HUES48 (cell line): ENCODE results near the gene C1S.
A peak's percentile ranks its signal among the peaks of the same experiment; 100 is the strongest.
"Not testable (repeated sequence)": the region's sequence is repeated elsewhere in the genome, so short reads cannot be mapped to it uniquely, and the experiment has no call there.

Experiments used
- H3K27ac ChIP-seq: one replicate; pipeline ENCODE4 v1.7.0; 2013; ENCODE audit warnings: low read depth, low read length, inconsistent platforms
- H3K27me3 ChIP-seq: 2 replicates; pipeline ENCODE4 v1.6.1; 2013; ENCODE audit warnings: mild to moderate bottlenecking, low read length; ENCODE audit not compliant: control insufficient read depth, insufficient read depth
- H3K36me3 ChIP-seq: 2 replicates; pipeline ENCODE4 v1.6.1; 2013; ENCODE audit warnings: low read length; ENCODE audit not compliant: control insufficient read depth, insufficient read depth
- H3K4me1 ChIP-seq: 2 replicates; pipeline ENCODE4 v1.6.1; 2013; ENCODE audit warnings: mild to moderate bottlenecking, low read length; ENCODE audit not compliant: control insufficient read depth, insufficient read depth
- H3K4me3 ChIP-seq: 2 replicates; pipeline ENCODE4 v1.5.1; 2013; ENCODE audit warnings: mild to moderate bottlenecking, low read depth, low read length
- H3K9ac ChIP-seq: 2 replicates; pipeline ENCODE4 v1.6.1; 2013; ENCODE audit warnings: mild to moderate bottlenecking, low read depth, low read length, moderate library complexity
- H3K9me3 ChIP-seq: 2 replicates; pipeline ENCODE4 v1.6.1; 2013; ENCODE audit warnings: low read length; ENCODE audit not compliant: control insufficient read depth, insufficient read depth

The C1S gene

GRCh38 chr12:7102582-7102981 is 42.1 kb downstream of the C1S start:
- Histone ChIP-seq H3K9me3 (no peaks in the 10 kb centered on the region; the same call in 1 of the 2 replicates), H3K36me3 (no peaks in the 10 kb centered on the region), H3K4me1 (peaks cover under 1% of the 10 kb centered on the region; the same call in 1 of the 2 replicates), H3K27ac (no peak overlapping the region), H3K9ac (no peak overlapping the region), H3K27me3 (no peaks in the 10 kb centered on the region), H3K4me3 (no peak overlapping the region)

DNA sequence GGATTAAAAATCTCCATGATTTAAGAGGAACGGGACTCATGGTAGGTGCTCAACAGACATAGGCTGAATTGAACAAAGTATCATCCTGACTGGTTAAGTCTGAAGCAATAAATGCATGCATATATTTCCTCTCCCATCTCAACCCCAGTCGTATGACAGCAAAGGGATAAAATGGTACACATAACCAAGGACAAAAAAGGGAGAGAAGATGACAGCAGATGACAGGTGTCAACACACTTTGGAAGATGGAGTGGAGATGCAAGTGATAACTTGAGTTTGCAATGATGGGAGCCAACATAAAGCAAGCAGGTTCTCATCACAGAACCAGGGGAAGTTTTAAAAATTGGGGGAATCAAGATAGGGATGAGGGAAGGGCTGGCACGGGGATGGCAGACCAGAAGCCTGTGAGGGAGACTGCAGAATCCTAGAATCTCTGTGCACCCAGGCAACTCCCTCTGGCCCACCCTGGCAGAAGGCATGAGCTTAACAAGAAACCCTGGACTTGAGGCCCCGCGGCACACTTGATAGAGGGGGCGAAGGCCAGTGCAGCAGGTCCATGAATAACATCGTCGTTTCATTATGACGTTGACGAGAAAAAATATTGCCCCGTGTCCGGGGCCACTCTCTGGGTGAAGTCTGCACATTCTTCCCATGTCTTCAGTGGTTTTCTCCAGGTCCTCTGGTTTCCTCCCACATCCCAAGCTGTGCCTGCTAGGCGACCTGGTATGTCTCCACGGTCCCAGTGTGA is 43.5 kb downstream of the C1S start:
- Histone ChIP-seq H3K4me3 (no peak overlapping the region), H3K9ac (no peak overlapping the region), H3K27ac (no peak overlapping the region), H3K9me3 (no peaks in the 10 kb centered on the region; the same call in 1 of the 2 replicates), H3K36me3 (no peaks in the 10 kb centered on the region), H3K27me3 (no peaks in the 10 kb centered on the region), H3K4me1 (peaks cover 7% of the 10 kb centered on the region; the same call in 1 of the 2 replicates)

GRCh38 chr12:7106082-7106481 is 45.6 kb downstream of the C1S start:
- Histone ChIP-seq H3K27ac (no peak overlapping the region), H3K4me3 (no peak overlapping the region), H3K36me3 (no peaks in the 10 kb centered on the region), H3K9ac (no peak overlapping the region), H3K4me1 (peaks cover 7% of the 10 kb centered on the region; the same call in 1 of the 2 replicates), H3K27me3 (no peaks in the 10 kb centered on the region), H3K9me3 (no peaks in the 10 kb centered on the region; the same call in 1 of the 2 replicates)

DNA sequence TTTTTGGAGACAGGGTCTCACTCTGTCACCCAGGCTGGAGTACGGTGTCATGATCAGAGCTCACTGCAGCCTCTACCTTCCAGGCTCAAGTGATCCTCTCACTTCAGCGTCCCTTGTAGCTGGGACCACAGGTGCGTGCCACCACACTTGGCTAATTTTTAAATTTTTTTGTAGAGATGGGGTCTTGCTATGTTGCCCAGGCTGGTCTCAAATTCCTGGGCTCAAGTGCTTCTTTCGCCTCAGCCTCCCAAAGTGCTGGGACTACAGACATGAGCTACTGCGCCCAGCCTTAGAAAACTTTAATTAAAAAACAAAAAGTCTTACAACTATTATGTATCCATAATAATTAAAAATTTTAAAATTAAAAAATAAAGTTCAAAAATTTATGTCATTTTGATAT is 46.7 kb downstream of the C1S start:
- not testable (repeated sequence) for H3K9me3 ChIP-seq, H3K36me3 ChIP-seq, H3K9ac ChIP-seq, H3K4me3 ChIP-seq, H3K27ac ChIP-seq, H3K4me1 ChIP-seq, H3K27me3 ChIP-seq

DNA sequence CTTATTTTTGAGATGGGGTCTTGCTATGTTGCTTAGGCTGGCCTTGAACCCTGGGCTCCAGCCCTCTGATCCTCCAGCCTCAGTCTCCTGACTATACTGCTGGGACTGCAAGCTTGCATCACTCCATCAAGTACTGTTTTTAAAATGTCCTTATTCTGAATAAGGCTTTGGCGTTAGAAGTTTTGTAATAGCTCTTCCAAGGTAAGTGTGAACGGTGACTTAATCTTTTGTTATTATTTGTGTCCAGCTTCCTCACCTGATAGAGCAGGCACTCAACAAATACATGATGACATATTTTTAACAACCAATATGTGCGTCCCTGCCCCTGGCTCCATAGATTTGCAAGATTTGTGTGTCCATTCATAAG is 47.1 kb downstream of the C1S start:
- Histone ChIP-seq H3K9ac (no peak overlapping the region), H3K36me3 (no peaks in the 10 kb centered on the region), H3K27ac (peak overlapping the region; percentile 72), H3K4me3 (peak overlapping the region; percentile 73; the same call in 1 of the 2 replicates), H3K4me1 (peaks cover 7% of the 10 kb centered on the region; the same call in 1 of the 2 replicates), H3K27me3 (no peaks in the 10 kb centered on the region), H3K9me3 (no peaks in the 10 kb centered on the region; the same call in 1 of the 2 replicates)

- no peaks in the 10 kb centered on the region for H3K36me3 ChIP-seq
- H3K27ac ChIP-seq: peak overlapping the region; percentile 72
- no peaks in the 10 kb centered on the region; the same call in 1 of the 2 replicates for H3K9me3 ChIP-seq
- no peaks in the 10 kb centered on the region for H3K27me3 ChIP-seq
- peaks cover 7% of the 10 kb centered on the region; the same call in 1 of the 2 replicates for H3K4me1 ChIP-seq
- H3K4me3 ChIP-seq: peak overlapping the region; percentile 73
- H3K9ac ChIP-seq: peak overlapping the region; percentile 18; the same call in 1 of the 2 replicates
Measured at GRCh38 chr12:7108003-7108795, 47.7 kb downstream of the C1S start.

DNA sequence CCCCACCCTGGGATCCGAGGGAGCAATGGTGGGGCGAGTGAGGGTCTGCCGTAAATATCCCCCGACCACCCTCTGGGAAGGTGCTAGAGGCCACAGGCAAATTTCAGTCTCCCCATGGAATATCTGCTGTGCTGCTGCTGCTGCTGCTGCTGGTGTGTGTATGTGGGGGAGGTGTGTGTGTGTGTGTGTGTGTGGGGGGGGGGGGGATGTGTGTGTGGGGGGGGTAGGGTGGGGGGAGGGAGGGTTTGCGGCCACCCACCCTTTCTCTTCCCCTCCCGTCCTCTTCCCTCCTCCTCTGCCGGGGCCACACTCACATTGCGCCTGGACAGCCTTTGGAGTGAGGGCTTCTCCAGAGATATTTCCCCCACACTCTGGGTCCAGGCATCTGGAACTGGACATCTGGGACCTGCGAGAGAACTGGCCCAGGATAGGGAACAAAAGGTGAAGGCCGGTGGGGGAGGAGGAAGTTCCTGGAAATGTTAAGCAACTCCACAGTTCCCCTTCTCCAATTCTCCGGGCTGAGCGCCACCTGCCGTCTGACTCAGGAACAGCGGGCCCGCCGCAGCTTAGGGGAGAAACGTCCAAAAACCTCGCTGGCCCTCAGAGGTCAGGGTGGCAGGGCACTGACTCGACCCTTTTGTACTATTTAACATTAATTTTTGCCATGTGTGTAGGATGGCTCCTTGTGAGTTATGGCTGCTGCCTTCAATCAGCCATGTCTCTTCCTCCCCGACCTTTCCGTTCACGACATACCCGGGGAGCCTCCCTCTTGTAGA is 48.5 kb downstream of the C1S start, which contains the start of gene C1RL:
TSS of gene C1RL (minus strand) at position 419 of the 776 bp plus-strand sequence. CDS start at position 385, 34 bp downstream.
- Histone ChIP-seq H3K27ac (peak within 1 kb of the TSS; percentile 77), H3K4me1 (peaks cover 7% of the 10 kb centered on the region; the same call in 1 of the 2 replicates), H3K36me3 (no peaks in the 10 kb centered on the region), H3K9me3 (no peaks in the 10 kb centered on the region; the same call in 1 of the 2 replicates), H3K27me3 (no peaks in the 10 kb centered on the region), H3K9ac (peak within 1 kb of the TSS; percentile 67), H3K4me3 (peak within 1 kb of the TSS; percentile 73)

DNA sequence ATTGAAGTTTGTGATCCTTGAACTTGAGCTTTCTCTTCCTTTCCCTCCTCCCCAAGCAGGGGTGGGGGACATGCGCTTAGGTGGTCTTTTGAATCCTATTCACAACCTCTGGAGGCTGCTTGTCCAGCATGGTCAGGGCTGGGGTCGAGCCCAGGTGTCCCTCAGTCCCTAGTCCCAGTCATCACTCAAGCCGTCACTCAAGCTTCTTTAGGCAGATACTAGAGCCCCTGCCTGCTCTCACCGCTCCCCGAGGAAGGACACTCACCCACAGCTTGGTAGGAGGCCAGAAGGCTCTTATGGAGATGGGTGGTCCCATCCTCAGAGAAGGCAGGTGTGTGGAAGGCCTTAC is 49.0 kb downstream of the C1S start:
- no peak overlapping the region for H3K9ac ChIP-seq

DNA sequence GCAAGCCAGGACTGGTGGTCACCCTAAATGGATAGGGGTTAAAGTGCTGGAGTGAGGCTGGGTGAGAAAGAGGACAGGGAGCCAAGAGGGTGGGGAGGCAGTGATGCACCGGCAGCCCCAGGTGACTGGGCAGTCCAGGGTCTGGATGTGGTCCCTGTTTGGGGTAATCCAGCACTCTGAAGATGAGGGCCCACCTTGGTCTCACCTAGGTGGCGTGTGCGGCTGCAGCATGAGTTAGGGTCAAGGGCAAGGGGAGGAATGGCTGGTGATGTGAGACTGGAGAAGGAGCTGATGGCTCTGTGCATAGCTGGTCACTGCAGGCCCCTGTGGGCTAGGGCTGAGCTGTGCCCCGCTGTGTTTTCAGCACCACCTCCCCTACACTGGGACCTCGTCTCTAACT is 50.1 kb downstream of the C1S start:
- H3K27me3 ChIP-seq: no peaks in the 10 kb centered on the region
- H3K27ac ChIP-seq: no peak overlapping the region
- H3K4me1 ChIP-seq: peaks cover 7% of the 10 kb centered on the region; the same call in 1 of the 2 replicates
- no peaks in the 10 kb centered on the region; the same call in 1 of the 2 replicates for H3K9me3 ChIP-seq
- no peak overlapping the region for H3K4me3 ChIP-seq
- no peak overlapping the region for H3K9ac ChIP-seq
- no peaks in the 10 kb centered on the region for H3K36me3 ChIP-seq

More for the DNA sequence above, 49.0 kb downstream of the C1S start:
- Histone ChIP-seq H3K27ac (no peak overlapping the region), H3K27me3 (no peaks in the 10 kb centered on the region), H3K36me3 (no peaks in the 10 kb centered on the region), H3K4me1 (peaks cover 7% of the 10 kb centered on the region; the same call in 1 of the 2 replicates), H3K9me3 (no peaks in the 10 kb centered on the region; the same call in 1 of the 2 replicates), H3K4me3 (no peak overlapping the region)

GRCh38 chr12:7112041-7112440 is 51.5 kb downstream of the C1S start:
- H3K4me1 ChIP-seq: peaks cover 7% of the 10 kb centered on the region; the same call in 1 of the 2 replicates
- no peak overlapping the region for H3K9ac ChIP-seq
- no peaks in the 10 kb centered on the region for H3K36me3 ChIP-seq
- H3K27ac ChIP-seq: no peak overlapping the region
- no peaks in the 10 kb centered on the region for H3K9me3 ChIP-seq
- H3K27me3 ChIP-seq: no peaks in the 10 kb centered on the region
- no peak overlapping the region for H3K4me3 ChIP-seq
